ENCODE measurements around the gene ACOX2. TPM values are rescaled to one million over a fixed set of nuclear protein-coding genes. Genes with fewer than 3 reads are reported as not detected.

Gene ACOX2
- total RNA-seq, 1 donor from 2014 or later, result 20.2 TPM

- DNase-seq, result no peak
- ATAC-seq, result peak in 1 of 2 donors; percentile 54
These were observed 23.9 kb upstream of the ACOX2 start for GRCh38 chr3:58560771-58561311.

GRCh38 chr3:58559586-58559985, 22.6 kb upstream of the ACOX2 start:
- Histone ChIP-seq H3K27me3 (ENCODE audit: low read depth) (no peaks in the 10 kb centered on the region), H3K4me1 (no peaks in the 10 kb centered on the region), H3K27ac (no peak overlapping the region), H3K36me3 (no peaks in the 10 kb centered on the region), H3K4me3 (no peak overlapping the region), H3K9me3 (no peaks in the 10 kb centered on the region)
- no peak for TF ChIP-seq CTCF (IDR thresholded peaks at IDR 0.05)
- intact Hi-C loops (cut with DNase I), result no loop called here
- DNase-seq (no peak), ATAC-seq (no peak)

More at GRCh38 chr3:58560771-58561311, 23.9 kb upstream of the ACOX2 start:
- H3K4me3 ChIP-seq, result no peak overlapping the region
- no peak overlapping the region for H3K27ac ChIP-seq
- H3K9me3 ChIP-seq, result no peaks in the 10 kb centered on the region
- no peak for TF ChIP-seq CTCF (IDR thresholded peaks at IDR 0.05)
- intact Hi-C loops (cut with DNase I), result no loop called here
- H3K27me3 ChIP-seq (ENCODE audit: low read depth), result no peaks in the 10 kb centered on the region
- H3K4me1 ChIP-seq, result no peaks in the 10 kb centered on the region
- peaks cover 4% of the 10 kb centered on the region for H3K36me3 ChIP-seq

GRCh38 chr3:58557491-58557890, 20.5 kb upstream of the ACOX2 start:
- no peak for ATAC-seq
- DNase-seq, result no peak
- Histone ChIP-seq H3K4me3 (no peak overlapping the region), H3K4me1 (no peaks in the 10 kb centered on the region), H3K27me3 (ENCODE audit: low read depth) (no peaks in the 10 kb centered on the region), H3K9me3 (no peaks in the 10 kb centered on the region), H3K36me3 (no peaks in the 10 kb centered on the region), H3K27ac (no peak overlapping the region)
- intact Hi-C loops (cut with DNase I), result no loop called here
- no peak for TF ChIP-seq CTCF (IDR thresholded peaks at IDR 0.05)

GRCh38 chr3:58556761-58557221, 19.8 kb upstream of the ACOX2 start:
- Histone ChIP-seq H3K36me3 (no peaks in the 10 kb centered on the region), H3K27ac (no peak overlapping the region), H3K27me3 (ENCODE audit: low read depth) (no peaks in the 10 kb centered on the region), H3K9me3 (peaks cover under 1% of the 10 kb centered on the region), H3K4me1 (no peaks in the 10 kb centered on the region), H3K4me3 (no peak overlapping the region)
- DNase-seq, result no peak
- intact Hi-C loops (cut with DNase I), result no loop called here
- no peak for TF ChIP-seq CTCF (IDR thresholded peaks at IDR 0.05)
- no peak for ATAC-seq

- Histone ChIP-seq H3K4me3 (no peak overlapping the region), H3K9me3 (peaks cover 5% of the 10 kb centered on the region), H3K36me3 (no peaks in the 10 kb centered on the region), H3K27ac (no peak overlapping the region), H3K27me3 (ENCODE audit: low read depth) (no peaks in the 10 kb centered on the region), H3K4me1 (no peaks in the 10 kb centered on the region)
- ATAC-seq (no peak), DNase-seq (no peak)
- intact Hi-C loops (cut with DNase I), result no loop called here
- no peak for TF ChIP-seq CTCF (IDR thresholded peaks at IDR 0.05)
These were observed 19.0 kb upstream of the ACOX2 start for GRCh38 chr3:58556001-58556400.

Measured in lower lobe of right lung (tissue), 2 donors.